CD1c-positive myeloid dendritic cell (primary cell): ENCODE measurements around the gene NIN.

Experiments used
- DNase-seq: peaks from one replicate; pipeline ENCODE4 v3.0.0-alpha.2; 2016; ENCODE audit errors: extremely low spot score

The NIN gene

DNA sequence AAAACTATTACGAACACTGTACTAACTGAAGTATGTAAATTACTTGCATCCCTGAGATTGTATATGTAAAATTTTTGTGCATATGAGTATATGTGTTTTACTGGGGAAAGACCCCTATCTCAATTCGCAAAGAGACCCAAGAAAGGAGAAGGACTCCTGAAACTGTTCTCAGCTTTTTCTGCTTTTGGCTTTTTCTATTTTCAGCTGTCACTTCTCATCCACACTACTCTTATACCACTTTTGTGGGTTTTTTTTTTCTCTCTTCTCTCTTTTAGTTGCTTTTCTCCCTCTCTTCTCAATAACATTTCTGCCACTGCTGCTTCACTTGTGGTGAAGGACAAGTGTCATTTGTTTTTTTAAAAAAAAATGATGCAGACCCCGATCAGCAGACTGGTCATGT lies 39.8 kb downstream of the NIN start:
- no peak for DNase-seq

DNA sequence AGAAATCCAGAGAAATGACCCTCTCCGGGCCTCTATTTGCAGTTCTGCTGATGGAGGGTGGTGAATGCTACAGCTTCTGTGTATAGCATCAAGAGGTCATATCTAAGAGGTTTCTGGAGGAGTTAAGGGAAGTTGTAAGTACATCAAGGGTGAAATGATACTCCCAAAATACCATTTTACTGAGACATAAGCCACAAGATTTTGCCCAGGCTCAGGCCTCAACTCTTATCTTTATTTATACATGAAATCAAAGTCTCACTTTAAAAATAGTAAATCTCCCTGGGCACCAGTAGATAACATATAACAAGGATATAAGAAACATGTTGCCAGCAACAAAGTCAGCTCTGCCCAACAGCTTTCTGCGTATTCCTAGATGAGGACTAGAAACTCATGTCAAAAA lies 40.4 kb downstream of the NIN start:
- no peak for DNase-seq

DNA sequence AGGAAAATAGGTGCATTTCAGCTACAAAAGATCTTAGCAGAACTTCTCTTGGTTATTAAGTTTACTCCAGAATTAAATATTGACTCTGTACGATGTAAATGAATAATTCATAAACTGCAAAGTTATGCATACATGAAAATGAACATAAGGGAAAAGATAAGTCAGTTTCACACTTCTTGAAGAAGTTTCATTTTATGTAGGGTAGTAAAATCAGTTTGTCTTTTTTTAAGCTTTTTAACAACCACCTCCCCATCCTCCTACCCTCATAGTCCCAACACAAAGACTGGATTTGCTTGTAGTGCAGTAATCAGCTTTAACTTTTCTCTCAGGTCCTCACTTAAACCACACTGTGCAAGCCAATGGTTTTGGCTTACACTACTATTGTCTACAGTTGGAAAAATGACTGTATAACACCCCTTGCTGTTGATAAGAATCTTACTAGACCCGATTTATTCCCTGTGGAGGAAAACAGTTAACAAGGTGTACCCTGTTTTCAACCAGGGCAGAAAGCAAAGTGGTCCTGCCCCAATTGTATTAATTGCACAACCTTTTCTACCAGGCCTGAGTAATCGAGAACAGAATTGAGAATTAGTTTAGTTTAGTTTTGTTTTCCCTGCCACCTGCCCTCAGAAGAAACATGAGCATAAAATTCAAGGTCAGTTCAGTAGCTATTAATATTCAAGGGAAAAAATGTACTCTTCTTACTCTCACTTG lies 44.1 kb downstream of the NIN start:
- DNase-seq: no peak

DNA sequence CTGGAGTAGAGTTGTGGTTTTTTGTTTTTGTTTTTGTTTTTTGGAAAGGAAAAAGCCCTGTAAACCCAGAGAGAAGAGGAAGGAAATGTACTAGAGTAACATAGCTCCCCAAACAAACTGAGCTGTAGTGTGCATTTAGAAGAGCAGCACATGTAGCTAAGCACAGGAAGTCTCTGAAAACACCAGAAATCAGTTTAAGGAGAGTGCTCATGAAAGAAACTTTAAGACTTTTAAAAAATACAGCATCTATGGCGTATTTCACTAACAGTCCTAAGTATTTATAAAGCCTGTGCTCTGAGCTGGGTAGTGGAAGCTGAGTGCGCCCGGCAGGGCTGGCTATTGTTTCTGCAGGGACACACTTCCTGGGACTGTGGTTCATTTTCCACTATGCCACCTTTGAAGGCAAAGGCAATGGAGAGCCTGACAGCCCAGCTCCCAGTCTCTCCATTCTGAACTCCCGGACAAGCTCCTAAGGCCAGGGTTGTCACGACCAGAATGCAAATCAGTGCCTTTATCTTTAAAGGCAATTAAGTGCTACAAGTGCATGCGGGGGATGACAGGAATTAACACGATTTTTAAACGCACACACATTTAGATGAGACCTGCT lies 45.4 kb downstream of the NIN start:
- no peak for DNase-seq

DNA sequence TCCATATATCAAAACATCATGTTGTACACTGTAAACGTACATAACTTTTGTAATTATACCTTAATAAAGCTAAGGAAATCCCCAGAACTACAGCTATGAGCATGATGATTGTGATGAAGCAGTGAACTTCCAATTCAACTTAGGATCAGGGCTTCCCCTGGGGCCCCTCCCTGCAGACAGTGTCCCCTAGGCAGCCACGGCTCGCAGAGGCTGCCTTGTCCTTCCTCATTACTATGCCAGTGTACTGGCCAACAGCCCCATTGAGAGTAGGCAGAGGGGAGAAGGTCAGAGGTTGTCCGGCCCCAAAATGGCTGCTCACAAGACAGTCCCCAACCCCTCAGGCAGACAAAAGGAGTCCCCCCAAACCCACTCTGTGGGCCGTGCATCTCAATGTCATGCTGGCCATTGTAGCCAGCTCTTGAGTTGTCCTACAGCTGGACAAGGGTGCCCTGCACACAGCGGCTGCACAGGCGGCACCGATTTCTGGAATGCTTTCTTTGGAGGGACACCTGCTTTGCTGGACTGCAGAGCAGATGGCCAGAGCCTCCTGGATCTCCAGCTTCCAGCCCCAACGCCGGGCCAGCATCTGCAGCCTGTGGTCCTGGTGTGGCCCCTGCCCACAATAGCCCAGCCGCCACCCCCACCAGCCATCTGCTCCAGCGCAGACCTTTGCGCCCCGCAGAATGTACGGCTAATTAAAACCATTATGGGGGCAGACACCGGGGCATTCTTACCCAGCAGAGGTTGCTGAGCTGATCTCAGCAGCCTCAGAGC lies 46.1 kb downstream of the NIN start:
- DNase-seq: no peak

DNA sequence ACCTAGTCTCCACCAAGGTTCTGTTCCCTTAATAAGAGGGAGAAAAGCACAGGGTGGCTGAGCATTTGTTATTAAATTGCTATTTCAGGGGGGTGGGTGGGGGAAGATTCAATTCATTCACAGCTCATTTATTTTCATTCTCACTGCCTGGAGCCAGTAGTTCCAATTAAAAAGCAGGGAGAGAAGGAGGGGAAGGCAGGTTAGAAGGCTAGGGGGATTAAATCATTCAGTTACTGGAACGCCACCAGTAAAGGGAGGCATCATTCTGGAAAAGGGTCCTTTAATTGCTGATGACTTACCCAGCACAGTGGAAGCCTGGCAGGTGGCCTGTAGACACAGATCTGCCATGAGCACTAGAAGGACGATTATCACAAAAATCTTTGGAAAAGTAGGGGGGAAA lies 47.4 kb downstream of the NIN start:
- DNase-seq: no peak

DNA sequence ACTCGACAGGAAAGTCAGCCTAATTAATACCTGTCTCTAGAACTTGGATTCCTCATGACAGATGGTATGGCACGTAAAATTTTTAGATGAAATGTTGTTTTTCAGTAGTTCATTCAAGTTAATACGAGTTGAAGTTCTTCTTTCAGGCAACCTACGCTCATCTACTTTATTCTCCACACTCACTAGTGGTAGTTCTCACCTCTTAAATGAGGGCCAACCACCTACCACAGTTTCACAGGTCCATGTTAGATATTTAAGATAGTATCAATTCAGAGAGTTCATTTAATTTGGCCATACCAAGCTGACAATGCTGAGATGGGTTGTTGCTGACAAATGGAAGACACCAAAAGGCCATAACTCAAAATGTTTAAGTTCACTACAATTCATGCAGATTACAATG lies 50.6 kb downstream of the NIN start:
- no peak for DNase-seq

DNA sequence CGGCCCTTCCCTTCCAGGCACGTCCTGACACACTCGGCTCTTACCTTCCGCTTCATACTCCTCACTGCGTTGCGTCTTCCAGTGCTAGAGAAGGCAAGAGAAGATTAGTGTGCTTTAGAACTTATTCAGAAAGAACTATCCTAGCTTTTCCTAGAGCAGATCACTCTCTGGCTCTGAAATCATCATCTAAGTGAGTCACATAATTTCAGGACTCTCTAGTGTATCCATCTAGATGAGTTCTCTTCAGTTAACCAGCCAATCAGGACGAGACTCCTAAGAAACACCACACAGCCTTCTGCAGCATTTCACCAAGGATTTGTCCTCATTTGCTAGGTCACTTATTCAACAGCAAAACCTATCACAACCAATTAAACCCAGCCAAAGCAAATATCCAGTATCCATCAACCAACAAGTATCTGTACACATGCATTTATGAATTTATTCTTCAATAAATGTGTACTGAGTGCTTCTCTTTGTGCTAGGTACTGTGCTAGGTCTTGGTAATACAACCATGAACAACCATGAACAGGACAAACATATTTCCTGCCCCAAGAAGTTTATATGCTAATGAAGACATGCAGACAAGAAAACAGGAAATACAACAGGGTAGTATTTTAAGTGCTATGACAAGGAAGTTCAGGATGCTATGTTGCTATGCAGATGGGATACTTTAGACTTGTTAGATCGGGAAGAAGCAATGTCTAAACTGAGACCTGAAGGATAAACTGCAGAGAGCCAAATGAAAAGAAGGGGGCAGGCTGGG lies 52.1 kb downstream of the NIN start:
- DNase-seq: no peak

DNA sequence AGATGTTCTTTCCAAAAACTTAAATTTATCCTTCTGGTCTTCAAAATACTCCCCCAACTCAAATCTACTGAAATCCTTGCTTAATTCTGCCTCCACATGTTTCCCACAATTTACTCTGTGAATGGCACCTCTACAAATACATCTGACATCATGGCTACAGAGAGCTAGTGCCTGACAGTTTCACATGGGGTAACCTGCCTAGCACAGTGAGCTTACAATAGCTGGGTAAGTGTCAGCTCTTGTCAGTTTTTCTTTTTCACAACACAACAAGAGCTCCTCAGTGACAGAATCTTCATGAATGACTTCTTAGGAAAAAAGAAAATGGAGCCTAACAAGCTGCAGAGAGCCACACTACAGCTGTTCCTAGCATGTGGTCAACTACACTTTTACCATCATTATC lies 54.4 kb downstream of the NIN start:
- no peak for DNase-seq

DNA sequence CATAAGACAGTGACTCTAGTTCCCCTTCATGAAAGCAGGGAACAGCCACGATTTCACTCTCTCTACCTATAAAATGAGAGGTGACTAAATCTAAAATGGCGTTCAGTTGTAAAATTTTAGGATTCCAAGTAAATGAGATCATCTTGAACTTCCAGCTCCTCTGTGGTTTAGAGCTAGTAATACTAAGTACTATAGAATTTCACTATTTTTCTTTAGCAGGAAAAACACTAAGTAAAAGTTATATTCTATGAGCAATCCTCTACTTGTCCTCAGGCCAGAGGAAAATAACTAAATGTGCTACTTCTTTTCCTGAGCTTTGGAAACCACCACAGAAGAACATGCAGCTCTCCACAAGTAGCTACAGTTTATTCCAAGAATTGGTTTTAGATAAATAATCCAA lies 55.6 kb downstream of the NIN start:
- DNase-seq: no peak

DNA sequence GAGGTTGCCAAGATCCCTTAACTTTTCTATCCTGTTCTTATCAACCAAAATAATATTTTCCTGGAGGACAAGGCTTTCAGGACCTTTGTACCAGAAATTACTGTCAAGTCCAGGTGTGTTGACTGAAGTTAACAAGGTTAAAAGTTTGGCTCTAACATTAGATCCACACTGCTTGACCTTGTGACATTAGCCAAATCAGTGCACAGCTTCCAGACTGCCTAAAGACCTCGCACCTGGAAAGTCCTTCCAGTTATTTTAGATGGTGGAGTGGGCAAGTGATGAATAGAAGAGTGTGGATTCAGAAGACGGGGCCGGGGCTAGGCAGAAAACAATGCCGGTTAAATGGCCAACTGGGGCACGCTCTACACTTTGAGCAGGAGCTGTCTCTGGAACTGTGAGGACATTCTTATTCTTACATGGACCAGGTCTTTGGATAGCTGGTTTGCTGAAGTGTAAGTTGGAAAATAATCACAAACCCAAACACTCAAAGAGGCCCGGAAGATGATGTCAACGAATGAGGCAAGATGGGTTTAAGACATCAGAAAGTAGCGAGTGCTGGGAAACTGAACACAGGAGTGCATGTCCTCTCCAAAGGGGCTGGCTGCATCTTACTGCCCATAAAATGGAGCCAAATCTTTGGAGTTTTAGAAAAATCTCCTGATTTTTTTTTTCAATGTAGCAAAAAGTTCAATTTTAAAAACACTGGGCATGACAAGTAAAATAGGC lies 56.3 kb downstream of the NIN start:
- no peak for DNase-seq

DNA sequence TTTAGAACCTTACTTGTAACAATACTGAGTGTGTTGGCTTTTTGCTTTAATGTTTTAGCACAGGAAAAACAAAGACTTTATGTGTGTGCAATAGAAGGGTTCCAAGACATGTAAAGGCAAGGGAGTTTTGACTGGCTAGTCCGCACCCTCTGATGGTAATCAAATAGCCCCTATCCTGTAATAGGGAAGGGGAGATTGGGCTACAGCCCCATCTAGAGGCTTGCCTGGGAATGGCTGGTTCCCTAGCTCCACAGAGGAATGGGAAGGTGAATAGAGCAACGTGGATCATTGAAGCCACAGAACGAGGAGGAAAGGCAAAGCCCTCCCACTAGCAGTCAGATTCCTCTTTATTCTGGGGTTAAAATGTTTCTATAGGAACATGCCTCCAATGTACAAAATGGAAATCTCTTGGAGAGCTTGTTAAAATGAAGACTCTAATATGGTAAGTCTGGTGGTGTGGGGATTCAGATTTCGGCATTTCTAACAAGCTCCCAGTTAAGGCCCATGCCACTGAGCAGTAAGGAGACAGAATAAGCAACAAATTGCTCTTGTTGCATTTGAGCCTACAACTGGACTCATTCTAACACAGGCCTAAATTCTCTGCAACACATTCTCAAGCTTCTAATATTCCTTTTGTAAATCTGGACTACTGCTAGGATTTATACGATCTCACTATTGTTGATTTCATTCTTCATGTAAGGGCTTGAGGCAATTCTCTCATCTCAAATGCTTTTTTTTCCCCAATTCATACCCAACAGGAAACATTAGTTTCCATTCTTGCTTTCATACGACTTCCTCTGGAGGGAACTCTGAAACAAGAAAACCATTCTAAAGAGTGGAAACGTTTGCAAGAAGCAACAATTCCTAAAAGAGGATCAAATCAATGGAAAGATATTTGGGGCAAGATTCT lies 57.1 kb downstream of the NIN start:
- DNase-seq: peak; percentile 19

DNA sequence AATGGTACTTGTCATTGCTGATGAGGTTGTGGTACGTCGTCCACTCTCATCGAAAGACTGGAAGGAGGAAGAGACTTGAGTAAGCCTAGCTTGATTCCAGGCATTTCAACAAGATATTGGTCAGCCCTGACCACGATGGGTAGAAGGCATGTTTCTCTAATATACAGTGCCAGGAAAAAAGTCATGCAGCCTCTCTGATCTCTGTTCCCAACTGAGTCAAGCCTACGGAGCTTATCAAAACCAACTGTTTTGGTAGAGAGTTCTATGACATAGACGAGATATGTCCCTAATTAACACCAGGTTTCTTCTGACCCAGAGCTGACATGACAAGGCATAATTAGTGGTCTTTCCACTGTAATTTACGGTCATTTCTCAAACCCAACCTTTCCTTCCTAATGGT lies 58.5 kb downstream of the NIN start:
- DNase-seq: no peak

DNA sequence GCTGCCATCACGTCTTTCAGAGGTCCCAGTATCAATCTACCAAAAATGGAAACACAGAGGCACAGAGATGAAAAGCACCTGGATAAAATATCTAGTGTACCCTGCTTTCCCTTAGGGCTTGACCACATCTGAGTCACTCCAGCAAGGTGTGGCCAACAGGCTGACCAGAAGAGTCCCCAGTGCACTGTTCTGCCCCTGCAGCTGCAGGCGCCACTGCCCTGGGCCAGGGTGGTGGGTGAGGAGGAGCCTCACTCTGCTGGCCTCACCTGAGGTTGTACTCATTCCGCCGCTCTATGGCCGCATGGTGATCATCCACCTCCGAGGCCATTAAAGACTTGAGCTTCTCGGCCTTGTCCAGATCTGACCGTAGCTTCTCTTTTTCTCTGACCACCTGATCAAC lies 60.4 kb downstream of the NIN start:
- DNase-seq: no peak

DNA sequence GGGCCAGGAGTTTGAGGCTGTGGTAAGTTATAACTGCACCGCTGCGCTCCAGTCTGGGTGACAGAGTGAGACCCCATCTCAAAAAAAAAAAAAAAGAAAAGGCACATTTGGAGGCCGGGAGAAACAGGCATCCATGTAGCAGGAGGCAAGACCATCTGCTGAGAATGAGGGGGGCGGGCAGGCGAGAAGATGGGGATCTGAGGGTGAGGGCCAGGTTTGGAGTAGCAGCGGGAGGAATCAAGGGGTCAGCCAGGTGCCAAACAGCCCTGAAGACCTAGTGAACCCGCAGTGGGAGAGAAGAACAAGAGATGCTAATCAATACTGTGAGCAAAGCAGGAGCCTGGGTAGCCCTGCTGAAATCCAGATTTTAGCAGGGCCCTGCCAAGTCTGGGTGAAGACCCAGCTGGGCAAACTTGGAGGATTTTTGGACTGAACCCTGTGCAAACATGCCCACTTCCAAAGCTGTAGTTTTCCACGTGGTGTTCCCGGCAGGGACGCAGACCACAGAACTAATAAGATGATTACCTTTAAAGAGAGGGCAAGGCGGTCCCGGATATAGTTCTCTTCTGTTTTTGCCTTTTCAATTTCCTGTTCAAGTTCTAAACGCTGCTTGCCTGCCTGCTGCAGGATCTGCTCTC lies 61.0 kb downstream of the NIN start:
- no peak for DNase-seq

DNA sequence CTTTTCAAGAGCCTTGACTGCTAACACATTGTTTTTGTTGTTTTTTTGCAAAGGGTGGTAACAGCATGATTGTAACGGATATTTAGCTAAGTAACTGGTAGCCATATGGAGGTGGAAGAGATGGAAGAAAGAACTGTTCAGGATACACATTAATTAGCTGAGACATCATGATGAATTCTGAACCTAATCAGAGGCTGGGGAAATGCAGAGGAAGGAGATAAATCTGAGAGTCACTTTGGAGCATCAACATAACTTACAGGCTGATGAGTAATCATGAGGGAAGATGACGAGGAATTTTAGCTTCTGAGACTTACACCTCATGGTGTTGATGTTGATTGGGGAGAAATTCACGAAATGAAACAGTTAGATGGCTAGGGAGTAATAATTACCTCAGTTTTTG lies 62.3 kb downstream of the NIN start:
- DNase-seq: no peak

DNA sequence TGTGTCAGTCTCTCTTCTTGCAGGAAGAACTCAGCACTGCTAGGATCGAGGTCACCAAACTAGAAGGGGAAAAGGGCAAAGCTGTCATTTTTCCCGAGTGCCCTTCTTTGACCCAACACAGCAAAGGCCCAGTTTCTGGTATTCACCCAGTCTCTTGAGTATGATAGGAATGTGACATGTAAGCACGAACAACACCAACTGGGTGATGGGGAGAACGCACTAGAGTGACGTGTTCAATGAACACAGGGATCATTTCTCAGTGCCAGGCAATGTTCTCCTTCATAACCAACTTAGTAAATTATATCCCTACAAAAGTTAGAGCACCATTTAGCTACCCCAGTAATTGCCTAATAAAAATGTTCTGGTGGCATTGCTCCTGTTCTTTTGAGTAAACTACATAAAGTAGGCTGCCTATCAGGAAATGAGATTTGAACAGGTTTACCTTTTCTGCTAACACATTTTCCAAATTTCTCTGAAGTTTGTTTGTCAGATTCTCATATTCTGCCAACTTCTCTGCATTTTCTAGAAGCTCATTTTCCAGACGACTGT lies 64.5 kb downstream of the NIN start:
- no peak for DNase-seq

DNA sequence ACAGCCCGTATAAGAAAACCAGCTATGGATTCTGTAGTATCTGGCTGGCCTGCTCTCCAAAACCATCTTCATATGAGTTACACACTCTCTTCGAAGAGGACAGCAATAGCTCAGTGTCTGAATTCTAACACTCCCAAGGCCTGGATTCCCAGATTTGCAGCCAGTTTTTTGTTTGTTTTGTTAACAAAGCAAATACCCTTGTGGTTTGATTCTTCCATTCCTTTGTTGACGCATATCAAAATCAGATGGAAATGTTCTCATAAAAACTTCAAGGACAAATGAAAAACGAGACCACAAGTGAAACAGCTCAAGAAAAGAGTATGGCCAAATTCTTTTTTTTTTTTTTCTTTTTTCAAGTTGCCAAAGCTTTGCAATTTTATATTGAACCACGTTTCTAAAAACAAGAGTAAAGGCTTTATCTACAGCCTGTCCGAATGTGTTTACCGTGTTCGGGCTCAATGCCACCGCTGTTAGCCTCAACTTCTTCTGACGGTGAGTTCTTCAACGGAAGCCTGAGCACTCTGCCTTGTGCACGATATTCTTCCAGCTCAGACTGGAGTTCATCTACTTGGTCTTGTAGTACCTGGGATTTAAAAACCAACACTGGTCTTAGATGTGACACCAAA lies 67.5 kb downstream of the NIN start:
- no peak for DNase-seq

DNA sequence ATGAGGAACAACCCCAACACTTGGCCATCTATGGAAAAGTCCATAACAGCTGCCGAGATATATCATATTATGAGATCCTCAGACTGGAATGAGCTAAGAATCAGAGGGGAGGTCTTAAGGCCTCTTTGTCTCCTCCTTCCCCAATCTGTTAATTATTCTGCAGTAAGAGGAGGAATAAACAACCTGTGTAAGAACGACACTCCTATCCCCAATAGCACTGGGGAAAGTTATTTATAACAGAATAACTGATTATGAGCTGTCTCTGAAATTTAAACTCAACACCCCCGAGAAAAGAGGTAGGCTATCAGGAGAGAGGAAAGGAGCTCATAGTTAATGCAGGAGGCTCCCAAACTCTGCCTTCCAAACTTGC lies 68.0 kb downstream of the NIN start:
- DNase-seq: no peak
